ENCODE results near the gene PRRG2.

PRRG2 gene

DNA sequence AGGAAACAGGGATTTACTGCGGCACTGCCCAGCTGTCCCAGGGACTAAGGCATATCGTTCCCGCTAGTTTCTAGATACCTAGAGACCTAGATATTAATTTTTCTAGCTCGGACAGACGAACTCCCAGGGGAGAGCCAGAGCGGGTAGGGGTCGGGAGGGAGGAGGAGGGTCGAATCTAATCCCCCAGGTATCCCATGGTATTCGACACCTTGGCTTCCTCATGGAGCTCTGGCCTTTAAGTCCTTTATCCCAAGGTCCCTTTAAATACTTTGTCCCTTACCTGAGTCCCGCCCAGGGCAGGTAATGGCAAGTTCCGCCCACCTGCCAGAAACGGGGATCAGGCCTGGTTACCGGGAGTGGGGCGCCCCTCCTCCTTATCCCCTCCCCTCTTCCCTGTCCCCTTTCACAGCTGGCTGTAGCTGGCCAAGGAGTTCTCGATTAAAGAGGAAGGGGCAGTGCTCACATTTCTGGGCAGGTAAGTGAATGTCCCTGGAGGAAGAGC is at the start of gene PRRG2:
PRRG2 (plus strand) TSS at position 310 of the 502 bp plus-strand sequence. CDS start 1,904 bp downstream, outside the sequence.
- no peak for DNase-seq (ENCODE audit: low spot score)

DNA sequence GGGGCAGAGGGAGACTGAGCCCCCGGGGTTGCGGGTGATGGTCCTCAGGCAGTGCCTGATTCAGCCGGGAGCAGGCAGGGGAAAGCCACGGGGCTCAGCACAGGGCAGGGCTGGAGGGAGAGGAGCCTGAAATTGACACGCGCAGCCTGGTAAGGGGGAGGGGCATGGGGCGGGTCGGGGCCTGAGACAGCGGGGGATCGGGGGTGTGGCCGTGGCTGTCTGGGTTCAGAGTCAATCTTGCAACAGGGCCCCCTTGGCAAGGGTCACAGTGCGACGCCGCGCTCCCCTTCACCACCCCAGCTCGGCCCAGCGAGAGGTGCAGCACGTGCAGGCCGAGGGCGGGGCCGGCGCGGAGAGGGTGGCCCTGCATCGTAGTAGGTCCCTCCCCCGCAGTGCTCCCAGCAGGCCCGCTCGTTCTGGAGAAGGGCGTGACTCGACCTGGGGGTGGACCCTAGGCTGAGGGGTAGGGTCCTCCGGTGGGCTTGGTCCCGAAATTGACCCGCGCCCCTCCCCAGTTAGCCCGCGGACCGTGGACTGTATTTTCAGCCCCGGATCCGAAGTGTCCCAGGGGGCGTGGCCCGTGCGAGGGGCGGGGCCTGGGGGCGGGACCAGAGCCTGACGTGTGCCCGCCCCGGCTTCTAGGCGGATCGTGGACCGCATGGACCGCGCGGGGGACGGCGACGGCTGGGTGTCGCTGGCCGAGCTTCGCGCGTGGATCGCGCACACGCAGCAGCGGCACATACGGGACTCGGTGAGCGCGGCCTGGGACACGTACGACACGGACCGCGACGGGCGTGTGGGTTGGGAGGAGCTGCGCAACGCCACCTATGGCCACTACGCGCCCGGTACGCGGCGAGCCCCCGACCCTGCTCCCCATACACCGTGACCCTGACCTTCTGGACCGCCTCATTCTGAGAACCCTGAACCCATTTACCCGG is 47.3 kb upstream of the PRRG2 start:
- peak; percentile 63 for DNase-seq (ENCODE audit: low spot score)

DNA sequence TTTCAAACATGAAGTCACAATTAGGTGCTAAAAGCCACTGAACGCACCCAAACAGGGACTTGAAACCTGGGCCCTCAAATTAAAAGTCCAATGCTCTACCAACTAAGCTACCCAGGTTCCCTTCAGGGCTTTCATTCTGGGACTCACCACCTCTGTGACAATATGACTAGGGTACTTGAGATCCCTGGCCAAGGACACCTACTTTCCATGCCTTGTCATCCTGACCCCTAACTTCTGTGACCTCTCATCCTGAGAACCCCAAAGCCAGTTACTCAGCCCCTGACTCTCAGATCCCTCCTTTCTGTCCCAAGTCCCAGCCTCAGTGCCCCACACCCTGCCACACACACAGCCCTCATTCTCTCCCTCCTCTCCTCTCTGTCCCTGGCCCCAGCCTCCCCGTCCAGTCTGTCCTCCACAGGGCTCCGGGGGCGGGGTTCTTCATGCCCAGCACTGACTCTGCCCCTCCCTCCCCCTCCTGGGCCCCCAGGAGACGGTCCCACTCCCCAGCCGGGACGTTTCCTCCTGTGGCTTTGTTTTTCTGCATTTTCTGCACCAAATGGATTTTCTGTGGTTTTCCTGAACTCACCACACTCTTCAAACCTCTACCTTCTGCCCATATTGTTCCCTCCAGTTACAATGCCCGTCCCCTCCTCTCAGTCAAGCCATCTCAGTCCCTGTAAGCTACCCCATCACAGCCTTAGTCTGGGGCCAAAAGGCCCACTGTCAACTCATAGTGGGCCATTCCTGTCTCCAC is 46.3 kb upstream of the PRRG2 start:
- no peak for DNase-seq (ENCODE audit: low spot score)

DNA sequence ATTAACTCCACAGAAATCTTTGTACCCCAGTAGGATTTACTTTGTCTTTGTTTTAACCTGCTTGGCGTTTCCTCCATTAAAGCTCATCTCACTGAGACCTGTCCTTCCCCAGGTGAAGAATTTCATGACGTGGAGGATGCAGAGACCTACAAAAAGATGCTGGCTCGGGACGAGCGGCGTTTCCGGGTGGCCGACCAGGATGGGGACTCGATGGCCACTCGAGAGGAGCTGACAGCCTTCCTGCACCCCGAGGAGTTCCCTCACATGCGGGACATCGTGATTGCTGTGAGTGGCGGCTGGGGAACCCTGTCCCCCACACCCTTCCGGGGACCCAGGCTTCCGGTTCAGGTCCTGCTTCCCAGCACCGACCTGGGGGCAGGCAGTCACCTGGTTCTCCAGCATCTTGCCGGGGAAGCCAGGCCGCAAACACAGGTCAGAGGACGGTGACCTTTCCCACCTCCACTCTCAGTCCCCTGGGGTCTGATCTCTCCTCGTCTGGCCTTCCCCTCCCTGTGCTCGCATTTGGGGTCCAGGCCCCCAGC is 44.1 kb upstream of the PRRG2 start:
- no peak for DNase-seq (ENCODE audit: low spot score)

DNA sequence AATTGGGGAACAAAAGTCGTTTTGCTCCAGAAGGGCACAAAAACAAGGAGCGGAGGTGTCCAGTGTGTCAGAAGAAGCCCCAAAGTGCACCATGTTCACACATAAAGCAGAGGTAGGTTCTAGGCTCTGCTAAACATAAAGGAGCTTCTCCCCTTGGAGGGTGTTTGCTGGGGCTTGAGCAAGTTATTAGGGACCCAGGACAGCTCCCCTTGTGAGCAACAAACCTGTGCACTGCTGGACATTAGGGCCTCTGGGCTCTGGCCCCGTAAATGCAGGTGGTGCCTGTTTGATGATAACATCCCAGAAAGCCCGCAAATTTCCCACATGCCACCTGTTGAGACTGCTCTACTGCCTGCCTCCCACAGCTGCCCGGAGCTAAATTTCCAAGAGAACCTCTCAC is 42.5 kb upstream of the PRRG2 start:
- DNase-seq (ENCODE audit: low spot score), result no peak

DNA sequence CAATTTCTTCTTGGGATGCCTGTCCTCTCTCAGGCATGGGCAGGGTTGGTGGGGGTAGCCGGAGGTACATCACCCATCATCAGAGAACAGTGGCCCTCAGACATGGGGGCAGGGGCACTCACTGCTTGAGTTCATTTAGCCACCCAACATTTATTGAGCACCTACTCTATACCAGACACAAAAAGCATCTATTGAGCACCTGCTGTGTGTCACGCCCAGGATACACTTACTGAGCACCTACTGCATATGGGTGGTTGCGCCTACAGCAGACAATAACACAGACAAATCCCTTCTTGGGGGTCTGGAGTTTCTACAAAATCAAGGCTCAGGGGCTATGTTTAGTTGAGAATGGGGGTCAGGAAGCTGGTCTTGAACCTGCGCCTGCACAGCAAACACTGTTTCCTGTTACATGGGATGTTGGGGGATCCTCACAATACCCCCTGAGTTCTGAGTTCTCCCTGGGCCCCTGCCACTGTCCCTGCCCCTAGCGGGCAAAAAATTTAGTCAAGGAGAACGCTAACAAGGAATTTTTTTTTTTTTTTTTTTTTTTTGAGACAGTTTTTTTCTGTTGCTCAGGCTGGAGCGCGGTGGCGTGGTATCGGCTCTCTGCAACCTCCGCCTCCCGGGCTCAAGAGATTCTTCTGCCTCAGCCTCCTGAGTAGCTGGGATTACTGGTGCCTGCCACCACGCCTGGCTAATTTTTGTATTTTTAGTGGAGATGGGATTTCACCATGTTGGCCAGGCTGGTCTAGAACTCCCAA is 41.7 kb upstream of the PRRG2 start:
- DNase-seq (ENCODE audit: low spot score), result no peak

DNA sequence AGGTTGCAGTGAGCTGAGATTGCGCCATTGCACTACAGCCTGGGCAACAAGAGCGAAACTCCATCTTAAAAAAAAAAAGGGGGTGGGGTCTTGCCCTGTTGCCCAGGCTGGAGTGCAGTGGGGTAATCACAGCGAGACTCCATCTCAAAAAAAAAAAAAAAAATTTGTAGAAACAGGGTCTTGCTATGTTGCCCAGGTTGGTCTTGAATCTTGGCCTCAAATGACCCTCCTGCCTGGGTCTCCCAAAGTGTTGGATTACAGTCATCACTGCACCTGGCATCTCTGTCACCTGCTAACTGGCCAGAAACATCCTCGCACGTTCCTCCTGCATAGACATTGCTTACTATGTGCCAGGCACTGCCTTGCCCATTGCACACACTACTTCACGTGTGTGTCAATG is 39.2 kb upstream of the PRRG2 start:
- no peak for DNase-seq (ENCODE audit: low spot score)

DNA sequence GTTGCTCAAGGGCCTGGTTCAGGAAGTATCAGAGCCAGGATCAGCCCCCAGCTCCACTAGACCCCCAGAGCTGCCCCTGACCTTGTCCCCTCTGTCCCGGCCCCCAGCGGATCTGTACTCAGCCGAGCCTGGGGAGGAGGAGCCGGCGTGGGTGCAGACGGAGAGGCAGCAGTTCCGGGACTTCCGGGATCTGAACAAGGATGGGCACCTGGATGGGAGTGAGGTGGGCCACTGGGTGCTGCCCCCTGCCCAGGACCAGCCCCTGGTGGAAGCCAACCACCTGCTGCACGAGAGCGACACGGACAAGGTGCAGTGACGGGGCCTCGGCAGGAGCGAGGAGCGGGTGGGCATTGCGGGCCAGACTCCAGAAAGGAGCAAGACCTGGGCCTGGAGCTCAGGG is 38.7 kb upstream of the PRRG2 start:
- DNase-seq (ENCODE audit: low spot score), result no peak

DNA sequence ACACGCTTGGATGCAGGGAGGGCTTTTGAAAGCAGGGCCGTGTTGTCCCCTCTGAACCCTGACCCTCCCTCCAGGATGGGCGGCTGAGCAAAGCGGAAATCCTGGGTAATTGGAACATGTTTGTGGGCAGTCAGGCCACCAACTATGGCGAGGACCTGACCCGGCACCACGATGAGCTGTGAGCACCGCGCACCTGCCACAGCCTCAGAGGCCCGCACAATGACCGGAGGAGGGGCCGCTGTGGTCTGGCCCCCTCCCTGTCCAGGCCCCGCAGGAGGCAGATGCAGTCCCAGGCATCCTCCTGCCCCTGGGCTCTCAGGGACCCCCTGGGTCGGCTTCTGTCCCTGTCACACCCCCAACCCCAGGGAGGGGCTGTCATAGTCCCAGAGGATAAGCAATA is 38.1 kb upstream of the PRRG2 start:
- DNase-seq (ENCODE audit: low spot score), result no peak

DNA sequence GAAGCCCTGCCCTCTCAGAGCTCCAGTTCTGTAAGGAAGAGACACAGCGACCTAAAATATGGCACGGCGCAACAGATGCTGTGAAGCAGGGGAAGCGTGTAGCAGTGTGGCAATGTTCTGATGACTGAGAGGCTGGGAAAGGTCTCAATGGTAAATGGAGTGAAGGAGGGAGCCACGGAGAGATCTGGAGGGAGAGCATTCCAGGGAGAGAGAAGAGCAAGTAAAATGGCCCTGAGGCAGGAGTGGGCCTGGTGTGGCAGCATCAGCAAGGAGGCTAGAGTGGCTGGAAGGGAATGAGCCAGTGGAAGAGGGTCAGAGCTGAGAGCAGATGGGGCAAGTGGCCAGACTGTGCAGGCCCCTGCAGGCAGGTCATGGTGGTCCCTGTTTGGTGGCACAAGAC is 37.0 kb upstream of the PRRG2 start:
- no peak for DNase-seq (ENCODE audit: low spot score)

DNA sequence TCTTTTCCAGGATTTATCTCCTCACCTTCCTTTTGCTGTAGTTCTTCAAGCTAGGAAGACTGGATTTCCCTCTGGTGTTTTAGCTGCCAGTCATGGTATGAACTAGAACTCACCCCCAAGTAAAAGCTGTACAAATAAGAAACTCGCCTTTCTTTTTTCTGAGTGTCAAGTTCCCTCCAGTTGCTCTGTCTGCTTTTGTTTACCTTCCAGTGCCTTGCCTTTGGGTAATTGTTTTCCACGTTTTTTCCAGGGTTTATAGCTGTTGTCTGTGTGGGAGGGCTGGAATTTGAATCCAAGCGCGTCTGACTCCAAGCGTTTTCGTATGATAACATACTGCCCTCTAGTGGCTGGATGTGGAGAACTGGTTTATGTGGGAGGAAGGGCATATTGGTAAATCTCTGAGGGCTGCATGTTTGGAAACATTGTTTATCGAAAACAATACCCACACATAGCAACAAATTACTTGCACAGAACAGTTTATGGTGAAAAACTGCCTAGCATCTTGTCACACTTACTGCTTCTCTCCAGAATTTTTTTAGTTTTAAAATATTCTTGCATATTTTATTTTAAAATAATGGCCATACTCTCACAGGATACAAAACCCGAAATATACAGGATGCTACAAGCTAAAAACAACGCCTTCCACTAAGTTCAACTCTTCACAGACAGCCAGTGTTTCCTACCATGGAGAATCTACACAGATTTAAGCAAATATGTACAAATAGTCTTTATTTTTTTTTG is 34.1 kb upstream of the PRRG2 start:
- DNase-seq (ENCODE audit: low spot score), result peak; percentile 87

DNA sequence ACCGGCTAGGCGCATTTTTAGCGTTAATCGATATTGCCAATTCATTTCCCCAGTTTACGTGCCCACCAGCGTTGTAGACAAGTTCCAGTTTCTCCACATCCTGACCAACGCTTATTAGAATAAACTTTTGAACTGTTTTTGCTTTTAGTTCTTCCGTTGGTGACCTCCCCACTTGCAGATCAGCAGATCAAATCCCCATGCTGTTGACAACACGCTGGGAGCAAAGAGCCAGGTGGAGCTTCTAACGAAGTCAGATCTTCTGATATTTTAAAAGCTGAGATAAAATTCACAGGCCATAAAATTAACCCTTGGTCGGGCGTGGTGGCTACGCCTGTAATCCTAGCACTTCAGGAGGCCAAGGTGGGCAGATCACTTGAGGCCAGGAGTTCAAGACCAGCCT is 32.1 kb upstream of the PRRG2 start:
- DNase-seq (ENCODE audit: low spot score), result no peak

DNA sequence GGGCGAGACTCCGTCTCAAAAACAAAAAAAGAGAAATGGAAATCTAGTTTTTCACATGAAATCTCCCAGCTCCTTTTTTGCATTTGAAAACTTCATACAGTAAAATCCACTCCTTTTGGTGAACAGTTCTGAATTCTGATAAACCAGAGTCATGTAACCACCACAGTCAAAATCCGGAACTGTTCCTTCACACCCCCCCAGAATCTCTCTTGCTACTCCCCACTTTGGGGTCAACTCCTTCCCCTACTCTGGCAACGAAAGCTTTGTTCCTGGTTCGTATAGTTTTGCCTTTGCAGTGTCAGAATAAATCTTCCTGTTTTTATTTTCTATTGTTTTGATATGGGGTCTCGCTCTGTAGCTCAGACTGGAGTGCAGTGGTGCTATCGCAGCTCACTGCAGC is 29.6 kb upstream of the PRRG2 start:
- no peak for DNase-seq (ENCODE audit: low spot score)

DNA sequence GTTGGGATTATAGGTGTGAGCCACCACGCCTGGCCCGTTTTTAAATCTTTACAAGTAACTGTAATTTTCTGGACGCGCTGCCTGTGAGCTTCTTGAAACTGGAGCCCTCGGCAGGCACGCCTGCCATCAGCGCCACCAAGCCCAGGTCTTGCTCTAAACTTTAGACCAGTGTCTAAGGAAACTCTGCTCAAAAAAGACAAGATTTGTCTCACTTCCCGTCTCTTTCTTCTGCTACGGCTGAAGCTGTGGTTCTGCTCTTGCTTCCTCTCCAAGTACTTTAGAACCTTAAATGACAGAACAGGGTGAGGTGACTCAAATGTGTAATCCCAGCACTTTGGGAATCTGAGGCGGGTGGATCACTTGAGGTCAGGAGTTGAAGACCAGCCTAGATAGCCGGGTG is 28.4 kb upstream of the PRRG2 start:
- no peak for DNase-seq (ENCODE audit: low spot score)

DNA sequence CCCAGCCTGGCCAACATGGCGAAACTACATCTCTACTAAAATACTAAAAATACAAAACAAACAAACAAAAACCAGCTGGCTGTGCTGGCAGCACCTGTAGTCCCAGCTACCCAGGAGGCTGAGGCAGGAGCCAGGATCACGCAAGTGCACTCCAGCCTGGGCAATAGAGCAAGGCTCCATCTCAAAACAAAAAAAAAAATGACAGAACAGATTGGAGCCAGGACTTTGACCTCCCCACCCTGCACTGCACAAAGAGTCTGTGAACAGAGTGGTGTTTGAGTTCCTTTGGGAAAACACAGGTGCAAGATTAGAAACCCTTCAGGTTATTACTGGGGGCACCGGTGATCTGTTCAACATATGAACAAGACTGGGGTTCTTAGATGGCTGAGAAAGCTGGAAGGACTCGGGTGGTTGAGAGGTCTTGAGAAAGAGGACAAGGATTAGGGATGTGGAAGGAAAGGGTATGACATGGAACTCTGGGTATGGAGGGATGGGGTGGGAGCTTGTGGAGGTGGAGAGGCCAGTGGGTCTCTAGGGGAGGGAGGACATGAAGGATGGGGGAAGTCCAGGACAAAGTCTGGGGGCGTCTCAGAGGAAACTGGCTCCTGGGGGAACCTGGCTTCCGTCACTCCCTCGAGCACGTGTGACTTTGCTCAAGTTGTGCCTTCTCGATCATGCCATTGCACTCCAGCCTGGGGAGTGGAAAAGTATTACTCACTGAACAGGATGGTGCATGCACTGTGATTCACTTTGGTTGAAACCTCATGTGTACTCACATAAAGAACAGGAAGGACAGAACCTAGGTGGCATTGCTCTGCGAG is 27.5 kb upstream of the PRRG2 start:
- DNase-seq (ENCODE audit: low spot score), result peak; percentile 74

DNA sequence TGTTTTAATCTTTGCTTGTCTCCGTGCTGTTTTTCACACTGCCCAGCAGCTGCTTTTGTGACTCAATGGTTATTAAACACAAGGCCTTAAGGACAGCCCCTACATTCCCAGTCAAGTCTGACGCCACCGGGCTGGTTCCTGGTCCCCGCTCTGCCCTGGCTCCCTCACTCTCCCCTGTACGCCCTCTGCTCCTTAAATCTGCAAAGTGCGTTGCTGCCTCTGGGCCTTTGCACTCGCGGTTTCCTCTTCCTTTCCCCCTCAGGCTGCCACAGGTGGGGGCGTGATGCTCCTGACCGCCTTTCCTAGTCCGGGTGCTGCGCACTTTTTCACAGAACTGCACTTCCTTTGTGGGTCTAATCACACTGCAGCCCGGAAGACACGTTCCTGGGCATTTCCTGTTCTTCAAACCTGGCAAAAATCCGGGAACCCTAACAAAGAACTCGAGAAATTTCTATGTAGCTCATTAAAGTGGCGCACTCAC is 26.4 kb upstream of the PRRG2 start:
- DNase-seq (ENCODE audit: low spot score), result no peak

DNA sequence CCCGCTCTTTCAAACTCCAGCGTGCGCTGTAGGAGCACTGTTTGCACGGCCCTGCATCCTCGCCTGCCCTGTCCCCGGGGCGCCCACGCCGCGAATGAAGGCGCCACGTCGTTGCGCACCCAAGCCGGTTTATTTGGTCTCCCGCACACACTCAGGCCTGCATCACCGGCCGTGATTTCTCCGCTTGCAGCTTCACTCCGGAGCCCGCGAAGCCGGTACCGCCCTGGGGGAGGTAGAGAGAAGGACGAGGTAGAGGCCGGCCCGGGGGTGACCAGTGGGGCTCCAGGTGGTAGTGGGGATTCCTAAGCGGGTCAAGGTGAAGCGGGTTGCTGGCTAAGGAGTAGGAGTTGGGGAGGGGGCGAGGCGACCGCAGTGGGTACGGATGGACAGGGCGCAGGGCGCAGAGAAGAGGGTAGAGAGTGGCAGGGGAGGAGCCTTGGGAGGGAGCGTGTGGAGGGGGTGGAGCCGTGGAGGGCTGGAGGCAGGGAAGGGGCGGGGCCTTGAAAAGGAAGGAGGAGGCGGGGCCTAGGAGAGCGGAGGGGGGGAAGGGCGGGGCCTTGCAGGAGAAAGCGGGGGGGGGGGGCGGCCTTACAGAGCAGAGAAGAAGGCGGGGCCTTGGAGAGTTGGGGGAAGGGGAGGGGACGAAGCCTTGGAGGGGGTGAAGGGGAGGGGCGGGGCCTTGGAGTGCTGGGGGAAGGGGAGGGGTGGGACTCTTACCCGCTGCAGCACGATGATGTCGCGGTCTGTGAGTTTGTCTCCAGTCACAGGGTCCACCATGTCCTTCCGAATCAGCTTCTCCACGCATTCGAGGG is 25.3 kb upstream of the PRRG2 start:
- DNase-seq (ENCODE audit: low spot score), result no peak

DNA sequence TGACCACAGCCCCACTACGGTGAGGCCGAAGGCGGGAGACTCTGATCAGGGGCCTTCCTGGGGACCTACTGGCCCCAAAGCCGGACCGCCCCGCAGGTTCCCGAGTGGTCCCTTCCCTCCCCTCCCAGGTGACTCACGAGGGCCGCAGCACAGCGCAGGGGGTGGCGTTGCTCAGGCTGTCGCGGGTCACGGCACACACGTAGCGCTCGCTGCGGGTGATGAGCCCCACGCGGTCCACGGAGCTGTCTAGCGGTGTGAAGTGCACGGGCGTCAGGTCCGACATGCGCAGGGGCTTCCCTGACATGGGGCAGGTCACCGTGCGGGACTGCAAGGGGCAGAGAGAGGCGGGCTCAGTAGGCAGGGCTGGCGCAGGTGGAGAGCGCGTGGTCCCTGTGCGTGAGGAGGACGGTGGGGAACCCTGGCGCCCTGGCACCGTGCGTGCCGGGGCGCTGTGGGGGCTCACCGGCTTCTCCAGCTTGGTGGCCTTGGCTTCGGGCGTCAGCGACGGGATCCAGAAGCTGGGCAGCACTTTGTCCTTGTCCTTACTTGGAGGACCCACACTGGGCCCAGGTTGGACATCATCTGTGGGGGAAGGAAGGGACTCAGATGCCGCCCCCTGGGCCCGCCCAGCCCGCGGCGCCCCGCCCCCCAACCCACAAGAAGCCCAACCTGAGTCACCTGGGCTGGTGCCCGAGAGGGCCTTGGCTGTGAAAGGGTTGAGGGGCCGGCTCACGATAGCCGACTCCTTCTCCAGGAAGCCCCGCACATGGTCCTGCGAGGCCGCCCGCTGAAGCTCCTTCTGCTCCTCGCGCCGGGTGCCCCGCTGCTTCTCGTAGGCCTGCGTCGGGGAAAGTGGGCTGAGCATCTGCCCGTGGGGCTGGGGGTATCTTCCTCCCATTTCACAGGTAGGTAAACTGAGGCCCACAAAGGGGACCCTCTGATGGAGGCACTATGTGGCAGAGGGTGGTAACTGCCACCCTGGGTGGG is 24.4 kb upstream of the PRRG2 start:
- no peak for DNase-seq (ENCODE audit: low spot score)

Measured in hepatic stellate cell (primary cell).